ENCODE data around the gene CLDN10. TPM values are rescaled to one million over a fixed set of nuclear protein-coding genes. Genes with fewer than 3 reads are reported as not detected.

Gene CLDN10
- total RNA-seq: not detected in 2 replicates

GRCh38 chr13:95552539-95553441, at the start of gene CLDN10:
Gene CLDN10, plus strand, starts transcription at chr13:95552720. Its CDS starts 34 bp downstream, at chr13:95552754.
- no peak for TF ChIP-seq CTCF (IDR thresholded peaks at IDR 0.05; ENCODE audit: extremely low read depth, low read depth, low read length)
- no peak within 1 kb of the TSS for H3K27ac ChIP-seq (ENCODE audit: low read depth, low read length)

GRCh38 chr13:95503662-95504061, 48.9 kb upstream of the CLDN10 start:
- Histone ChIP-seq H3K36me3 (ENCODE audit: insufficient read depth, low read length) (no peaks in the 10 kb centered on the region), H2AFZ (ENCODE audit: low read length) (no peak overlapping the region), H3K27me3 (ENCODE audit: insufficient read depth, low read length) (peaks cover 25% of the 10 kb centered on the region), H3K4me2 (ENCODE audit: insufficient read depth, low read length) (no peak overlapping the region), H3K4me3 (ENCODE audit: insufficient read depth, low read length) (no peak overlapping the region), H3K4me1 (ENCODE audit: insufficient read depth, low read length) (no peaks in the 10 kb centered on the region), H3K79me2 (ENCODE audit: insufficient read depth, low read length) (no peaks in the 10 kb centered on the region), H3K9me3 (ENCODE audit: low read depth, low read length) (no peaks in the 10 kb centered on the region), H3K27ac (ENCODE audit: low read depth, low read length) (no peak overlapping the region), H4K20me1 (ENCODE audit: insufficient read depth, low read length) (no peaks in the 10 kb centered on the region)
- no peak for TF ChIP-seq CTCF (IDR thresholded peaks at IDR 0.05; ENCODE audit: extremely low read depth, low read depth, low read length)
- no peak for DNase-seq (ENCODE audit: insufficient read length, low spot score, missing footprints)

More at GRCh38 chr13:95552539-95553441, at the start of gene CLDN10:
- Histone ChIP-seq H3K4me2 (ENCODE audit: insufficient read depth, low read length) (no peak within 1 kb of the TSS), H3K4me3 (ENCODE audit: insufficient read depth, low read length) (no peak within 1 kb of the TSS), H3K4me1 (ENCODE audit: insufficient read depth, low read length) (peaks cover 3% of the 10 kb centered on the region), H3K79me2 (ENCODE audit: insufficient read depth, low read length) (no peaks in the 10 kb centered on the region), H2AFZ (ENCODE audit: low read length) (no peak within 1 kb of the TSS), H4K20me1 (ENCODE audit: insufficient read depth, low read length) (no peaks in the 10 kb centered on the region), H3K27me3 (ENCODE audit: insufficient read depth, low read length) (peaks cover 88% of the 10 kb centered on the region), H3K36me3 (ENCODE audit: insufficient read depth, low read length) (no peaks in the 10 kb centered on the region), H3K9me3 (ENCODE audit: low read depth, low read length) (no peaks in the 10 kb centered on the region)
- DNase-seq (ENCODE audit: insufficient read length, low spot score, missing footprints): peak; percentile 62

- DNase-seq (ENCODE audit: insufficient read length, low spot score, missing footprints): peak; percentile 25
- Histone ChIP-seq H3K27ac (ENCODE audit: low read depth, low read length) (no peak overlapping the region), H2AFZ (ENCODE audit: low read length) (no peak overlapping the region), H3K27me3 (ENCODE audit: insufficient read depth, low read length) (peaks cover 20% of the 10 kb centered on the region), H3K4me1 (ENCODE audit: insufficient read depth, low read length) (peaks cover 15% of the 10 kb centered on the region), H3K9me3 (ENCODE audit: low read depth, low read length) (no peaks in the 10 kb centered on the region), H4K20me1 (ENCODE audit: insufficient read depth, low read length) (no peaks in the 10 kb centered on the region), H3K36me3 (ENCODE audit: insufficient read depth, low read length) (no peaks in the 10 kb centered on the region), H3K4me2 (ENCODE audit: insufficient read depth, low read length) (no peak overlapping the region), H3K79me2 (ENCODE audit: insufficient read depth, low read length) (no peaks in the 10 kb centered on the region), H3K4me3 (ENCODE audit: insufficient read depth, low read length) (no peak overlapping the region)
- TF ChIP-seq CTCF (IDR thresholded peaks at IDR 0.05; ENCODE audit: extremely low read depth, low read depth, low read length): no peak
Measured at GRCh38 chr13:95505265-95505664, 47.3 kb upstream of the CLDN10 start.

- no peak for DNase-seq (ENCODE audit: insufficient read length, low spot score, missing footprints)
- no peaks in the 10 kb centered on the region for H3K9me3 ChIP-seq (ENCODE audit: low read depth, low read length)
- no peak overlapping the region for H3K4me2 ChIP-seq (ENCODE audit: insufficient read depth, low read length)
- no peaks in the 10 kb centered on the region for H4K20me1 ChIP-seq (ENCODE audit: insufficient read depth, low read length)
- no peak overlapping the region for H3K27ac ChIP-seq (ENCODE audit: low read depth, low read length)
- no peak overlapping the region for H3K4me3 ChIP-seq (ENCODE audit: insufficient read depth, low read length)
- no peak for TF ChIP-seq CTCF (IDR thresholded peaks at IDR 0.05; ENCODE audit: extremely low read depth, low read depth, low read length)
- H3K79me2 ChIP-seq (ENCODE audit: insufficient read depth, low read length): no peaks in the 10 kb centered on the region
- no peaks in the 10 kb centered on the region for H3K36me3 ChIP-seq (ENCODE audit: insufficient read depth, low read length)
- no peak overlapping the region for H2AFZ ChIP-seq (ENCODE audit: low read length)
- peaks cover 20% of the 10 kb centered on the region for H3K27me3 ChIP-seq (ENCODE audit: insufficient read depth, low read length)
- peaks cover 15% of the 10 kb centered on the region for H3K4me1 ChIP-seq (ENCODE audit: insufficient read depth, low read length)
Measured at GRCh38 chr13:95505986-95506385, 46.5 kb upstream of the CLDN10 start.

Measured in osteoblast (primary cell).